Activated T-cell treated with anti-CD3 and anti-CD28 coated beads, Interleukin-2, amount 50 U/mL, for 48 hours (primary cell): Measurements from ENCODE around the gene KRTAP21-2.
"Not testable (repeated sequence)": the region's sequence is repeated elsewhere in the genome, so short reads cannot be mapped to it uniquely, and the experiment has no call there.

Source experiments
- DNase-seq, 2 experiments: peaks; one replicate each; pipeline ENCODE4 v3.0.0-alpha.2; 2020

The KRTAP21-2 gene

GRCh38 chr21:30747159-30747558 is at the start of gene KRTAP21-2:
Gene KRTAP21-2, minus strand, starts transcription at chr21:30747259. Its CDS starts 57 bp downstream, at chr21:30747202.
- DNase-seq: no peak

- no peak for DNase-seq
Observed at GRCh38 chr21:30793581-30794314, 46.7 kb upstream of the KRTAP21-2 start.

- DNase-seq: no peak
Observed at GRCh38 chr21:30779249-30779648, 32.2 kb upstream of the KRTAP21-2 start.

- no peak for DNase-seq
Observed at GRCh38 chr21:30769724-30770431, 22.8 kb upstream of the KRTAP21-2 start.

GRCh38 chr21:30760776-30761175 is 13.7 kb upstream of the KRTAP21-2 start:
- no peak for DNase-seq

GRCh38 chr21:30758306-30758705 is 11.2 kb upstream of the KRTAP21-2 start:
- no peak for DNase-seq

- DNase-seq: not testable (repeated sequence)
Observed at GRCh38 chr21:30755328-30755727, 8.3 kb upstream of the KRTAP21-2 start, which contains the start of gene KRTAP21-1. Gene KRTAP21-1, minus strand, starts transcription at chr21:30755428. Its CDS starts 50 bp downstream, at chr21:30755378.

GRCh38 chr21:30740462-30740861 is 6.6 kb downstream of the KRTAP21-2 start:
- no peak for DNase-seq

- no peak for DNase-seq
Observed at GRCh38 chr21:30733026-30733425, 14.0 kb downstream of the KRTAP21-2 start.

- DNase-seq: no peak
Observed at GRCh38 chr21:30726726-30727125, 20.3 kb downstream of the KRTAP21-2 start.

- DNase-seq: no peak
Observed at GRCh38 chr21:30719401-30719800, 27.7 kb downstream of the KRTAP21-2 start.

GRCh38 chr21:30718239-30718909 is 28.7 kb downstream of the KRTAP21-2 start, which contains the start of gene KRTAP21-3:
Gene KRTAP21-3, minus strand, starts transcription at chr21:30718777. Its CDS starts 18 bp downstream, at chr21:30718759.
- DNase-seq: no peak

GRCh38 chr21:30717105-30717504 is 30.0 kb downstream of the KRTAP21-2 start:
- DNase-seq: no peak

- no peak for DNase-seq
Observed at GRCh38 chr21:30714946-30715345, 32.1 kb downstream of the KRTAP21-2 start.

GRCh38 chr21:30714456-30714855 is 32.6 kb downstream of the KRTAP21-2 start:
- DNase-seq: no peak

- DNase-seq: no peak
Observed at GRCh38 chr21:30713766-30714165, 33.3 kb downstream of the KRTAP21-2 start.

- no peak for DNase-seq
Observed at GRCh38 chr21:30710499-30710898, 36.6 kb downstream of the KRTAP21-2 start.

GRCh38 chr21:30707409-30707808 is 39.6 kb downstream of the KRTAP21-2 start:
- DNase-seq: no peak
